M059J (cell line): ENCODE data around the gene CATSPER2. TPM values are rescaled to one million over a fixed set of nuclear protein-coding genes. Genes with fewer than 3 reads are reported as not detected.
"Not testable (repeated sequence)": the region's sequence is repeated elsewhere in the genome, so short reads cannot be mapped to it uniquely, and the experiment has no call there.

Source experiments
- DNase-seq: peaks from one replicate; pipeline ENCODE4 v3.0.0-alpha.2; 2012; ENCODE audit warnings: low read depth
- total RNA-seq: library from RNA; depleted of rRNA; stranded (reverse); fragments of >200 nt; shearing (Covaris generic); gene quantifications from 2 replicates; pipeline ENCODE4 v1.2.3, GENCODE V29; 2014; rRNA removed

CATSPER2 gene
- total RNA-seq, 1 experiment from 2014 or later: 0.39 TPM

- not testable (repeated sequence) for DNase-seq
These were observed 55.1 kb downstream of the CATSPER2 start, which contains the start of gene CKMT1B for GRCh38 chr15:43593328-43594190. Gene CKMT1B, plus strand, starts transcription at chr15:43594027. Its CDS starts 192 bp downstream, at chr15:43594219.

- not testable (repeated sequence) for DNase-seq
These were observed 55.8 kb downstream of the CATSPER2 start for GRCh38 chr15:43592841-43593240.

GRCh38 chr15:43589778-43590466, 58.7 kb downstream of the CATSPER2 start, which contains the start of gene PPIP5K1:
Gene PPIP5K1, minus strand, starts transcription at chr15:43590208. Its CDS starts 5,704 bp downstream, at chr15:43584504.
- DNase-seq: not testable (repeated sequence)

Other genes with a start within 250 kb of the CATSPER2 start
- gene TP53BP1, start 155.7 kb downstream of the CATSPER2 start, total RNA-seq: 31.0 and 40.6 TPM in 2 replicates
- gene MAP1A, start 131.2 kb downstream of the CATSPER2 start, total RNA-seq: 1.7 and 3.8 TPM in 2 replicates
- gene PPIP5K1, start 58.6 kb downstream of the CATSPER2 start, total RNA-seq: 5.2 and 7.8 TPM in 2 replicates
- not detected in 2 replicates for gene CKMT1B, start 54.8 kb downstream of the CATSPER2 start, total RNA-seq
- gene STRC, start 30.0 kb downstream of the CATSPER2 start, total RNA-seq: not detected in 2 replicates
- not detected in 2 replicates for gene CKMT1A, start 45.0 kb upstream of the CATSPER2 start, total RNA-seq
- 228 and 341 TPM in 2 replicates for gene PDIA3, start 97.6 kb upstream of the CATSPER2 start, total RNA-seq
- gene ELL3, start 128.1 kb upstream of the CATSPER2 start, total RNA-seq: 0.86 and 2.4 TPM in 2 replicates
- 1,074 and 1,826 TPM in 2 replicates for gene SERF2, start 143.5 kb upstream of the CATSPER2 start, total RNA-seq
- not detected in 2 replicates for gene SERINC4, start 151.4 kb upstream of the CATSPER2 start, total RNA-seq
- 4.6 and 20.9 TPM in 2 replicates for gene HYPK, start 151.8 kb upstream of the CATSPER2 start, total RNA-seq
- 22.0 and 34.0 TPM in 2 replicates for gene MFAP1, start 175.8 kb upstream of the CATSPER2 start, total RNA-seq
- 38.7 and 75.3 TPM in 2 replicates for gene WDR76, start 178.2 kb upstream of the CATSPER2 start, total RNA-seq